ENCODE measurements around the gene CACNA1C. TPM values are rescaled to one million over a fixed set of nuclear protein-coding genes. Genes with fewer than 3 reads are reported as not detected.

Gene CACNA1C
- total RNA-seq, 2 experiments from 2014 or later: 0.05 to 0.08 TPM

GRCh38 chr12:2492236-2492635 lies 439.4 kb downstream of the CACNA1C start:
- Histone ChIP-seq H3K27me3 (ENCODE audit: control insufficient read depth in 1 of 2, insufficient read depth in 2 of 2, low read length in 2 of 2) (peaks cover 0 to 8% of the 10 kb centered on the region in 2 experiments), H3K27ac (ENCODE audit: low read depth in 1 of 2, low read length in 2 of 2) (no peak overlapping the region), H3K4me1 (ENCODE audit: insufficient read depth, low read length) (no peaks in the 10 kb centered on the region), H3K9me3 (ENCODE audit: control insufficient read depth in 1 of 2, insufficient read depth in 1 of 2, low read length in 2 of 2) (peaks cover 0 to 6% of the 10 kb centered on the region in 2 experiments), H3K4me3 (ENCODE audit: low read length) (no peak overlapping the region), H3K36me3 (ENCODE audit: insufficient read depth, low read length) (no peaks in the 10 kb centered on the region)
- Mint-ChIP-seq H3K4me1 (ENCODE audit: low read depth) (no peaks in the 10 kb centered on the region), H3K4me3 (no peak overlapping the region), H3K9me3 (no peaks in the 10 kb centered on the region), H3K27me3 (peaks cover 16% of the 10 kb centered on the region), H3K27ac (no peak overlapping the region), H3K36me3 (ENCODE audit: low read depth) (no peaks in the 10 kb centered on the region)
- ATAC-seq (ENCODE audit: poor library complexity) (no peak), DNase-seq (no peak)
- ChIA-PET POLR2A (no interaction called here), CTCF (no interaction called here)
- TF ChIP-seq CTCF (IDR thresholded peaks at IDR 0.05): no peak
- intact Hi-C loops (cut with DNase I, micrococcal nuclease): no loop called here

GRCh38 chr12:2493086-2493485 lies 440.3 kb downstream of the CACNA1C start:
- ChIA-PET POLR2A (no interaction called here), CTCF (no interaction called here)
- DNase-seq (no peak), ATAC-seq (ENCODE audit: poor library complexity) (no peak)
- H3K4me3 ChIP-seq (ENCODE audit: low read length): no peak overlapping the region
- H3K9me3 ChIP-seq (ENCODE audit: control insufficient read depth in 1 of 2, insufficient read depth in 1 of 2, low read length in 2 of 2): peaks cover 0 to 6% of the 10 kb centered on the region in 2 experiments
- Mint-ChIP-seq H3K27me3 (peaks cover 18% of the 10 kb centered on the region), H3K4me3 (no peak overlapping the region), H3K27ac (no peak overlapping the region), H3K9me3 (no peaks in the 10 kb centered on the region), H3K4me1 (ENCODE audit: low read depth) (no peaks in the 10 kb centered on the region), H3K36me3 (ENCODE audit: low read depth) (no peaks in the 10 kb centered on the region)
- H3K4me1 ChIP-seq (ENCODE audit: insufficient read depth, low read length): no peaks in the 10 kb centered on the region
- intact Hi-C loops (cut with DNase I, micrococcal nuclease): no loop called here
- H3K27me3 ChIP-seq (ENCODE audit: control insufficient read depth in 1 of 2, insufficient read depth in 2 of 2, low read length in 2 of 2): peaks cover 0 to 8% of the 10 kb centered on the region in 2 experiments
- no peak overlapping the region for H3K27ac ChIP-seq (ENCODE audit: low read depth in 1 of 2, low read length in 2 of 2)
- TF ChIP-seq CTCF (IDR thresholded peaks at IDR 0.05): no peak
- no peaks in the 10 kb centered on the region for H3K36me3 ChIP-seq (ENCODE audit: insufficient read depth, low read length)

- intact Hi-C loops (cut with DNase I, micrococcal nuclease): no loop called here
- H3K4me1 ChIP-seq (ENCODE audit: insufficient read depth, low read length): no peaks in the 10 kb centered on the region
- DNase-seq: no peak
- TF ChIP-seq CTCF (IDR thresholded peaks at IDR 0.05): no peak
- Mint-ChIP-seq H3K36me3 (ENCODE audit: low read depth) (no peaks in the 10 kb centered on the region), H3K4me3 (no peak overlapping the region), H3K9me3 (no peaks in the 10 kb centered on the region), H3K4me1 (ENCODE audit: low read depth) (no peaks in the 10 kb centered on the region), H3K27me3 (peaks cover 23% of the 10 kb centered on the region), H3K27ac (no peak overlapping the region)
- no peaks in the 10 kb centered on the region for H3K36me3 ChIP-seq (ENCODE audit: insufficient read depth, low read length)
- H3K27me3 ChIP-seq (ENCODE audit: control insufficient read depth in 1 of 2, insufficient read depth in 2 of 2, low read length in 2 of 2): peaks cover 0 to 8% of the 10 kb centered on the region in 2 experiments
- CTCF ChIA-PET: no interaction called here
- no peak overlapping the region for H3K27ac ChIP-seq (ENCODE audit: low read depth in 1 of 2, low read length in 2 of 2)
- POLR2A ChIA-PET: no interaction called here
- ATAC-seq (ENCODE audit: poor library complexity): no peak
- H3K9me3 ChIP-seq (ENCODE audit: control insufficient read depth in 1 of 2, insufficient read depth in 1 of 2, low read length in 2 of 2): peaks cover 0 to 6% of the 10 kb centered on the region in 2 experiments
- no peak overlapping the region for H3K4me3 ChIP-seq (ENCODE audit: low read length)
Measured at GRCh38 chr12:2494486-2495192, 441.9 kb downstream of the CACNA1C start.

Measured in CD4-positive, alpha-beta T cell (primary cell).